Prostate gland (tissue), 2 donors: ENCODE results near the gene BOLA1.

Experiments
- CTCF ChIP-seq, 4 experiments: fragments of 200-600 bp in 2 of 4; fragments of 450-650 bp in 2 of 4; sonication (generic) in 2 of 4; IDR thresholded peaks; 1 replicate in 3 of 4; 2 replicates in 1 of 4; pipeline ENCODE4 v1.5.1; 2016 to 2019; ENCODE audit warnings: antibody characterized with exemption in 4 of 4, mild to moderate bottlenecking in 2 of 4, moderate library complexity in 2 of 4
- POLR2A ChIP-seq: fragments of 450-650 bp; IDR thresholded peaks from one replicate; pipeline ENCODE4 v1.6.1; 2016; ENCODE audit warnings: antibody characterized with exemption, mild to moderate bottlenecking
- POLR2AphosphoS5 ChIP-seq: sonication (generic); formaldehyde crosslinking; IDR thresholded peaks from one replicate; pipeline ENCODE4 v1.6.1; 2017; ENCODE audit warnings: antibody characterized with exemption

GRCh38 chr1:149916898-149917252 is 17.5 kb downstream of the BOLA1 start:
- no peak for TF ChIP-seq CTCF (IDR thresholded peaks at IDR 0.05)
- no peak for TF ChIP-seq POLR2AphosphoS5
- no peak for TF ChIP-seq POLR2A
